GM13977 (cell line): ENCODE measurements around the gene CEACAM6.

Source experiments
- DNase-seq: peaks from one replicate; pipeline ENCODE4 v3.0.0; 2012; ENCODE audit warnings: low spot score
- CTCF ChIP-seq: IDR thresholded peaks from 2 replicates; pipeline ENCODE4 v1.5.1; 2012; ENCODE audit warnings: mild to moderate bottlenecking, control low read depth; ENCODE audit not compliant: insufficient read depth; ENCODE audit errors: extremely low read depth, missing control alignments
- in situ Hi-C: fragments of 300-500 bp; cut with MboI; formaldehyde crosslinking; loops from one replicate; pipeline ENCODE4 v1.12.0; 2022; ENCODE audit warnings: low sequenced_read_pairs, low pct_unique_long_range_greater_than_20kb, mixed read lengths, inconsistent platforms; ENCODE audit not compliant: unreplicated experiment

The CEACAM6 gene

GRCh38 chr19:41734156-41734555 lies 21.2 kb upstream of the CEACAM6 start:
- in situ Hi-C loops: no loop called here
- TF ChIP-seq CTCF: no peak
- no peak for DNase-seq

GRCh38 chr19:41734585-41734984 lies 20.7 kb upstream of the CEACAM6 start:
- no peak for TF ChIP-seq CTCF
- in situ Hi-C loops: no loop called here
- no peak for DNase-seq

GRCh38 chr19:41735071-41735600 lies 20.2 kb upstream of the CEACAM6 start:
- in situ Hi-C loops: no loop called here
- no peak for DNase-seq
- no peak for TF ChIP-seq CTCF

GRCh38 chr19:41739361-41739760 lies 16.0 kb upstream of the CEACAM6 start:
- in situ Hi-C loops: no loop called here
- TF ChIP-seq CTCF: no peak
- DNase-seq: no peak

- no peak for DNase-seq
- in situ Hi-C loops: no loop called here
- no peak for TF ChIP-seq CTCF
Measured at GRCh38 chr19:41740415-41741243, 14.7 kb upstream of the CEACAM6 start.

GRCh38 chr19:41741244-41741554 lies 14.1 kb upstream of the CEACAM6 start:
- TF ChIP-seq CTCF: no peak
- in situ Hi-C loops: no loop called here
- no peak for DNase-seq
